ENCODE measurements around the gene ADCY10.

DNA sequence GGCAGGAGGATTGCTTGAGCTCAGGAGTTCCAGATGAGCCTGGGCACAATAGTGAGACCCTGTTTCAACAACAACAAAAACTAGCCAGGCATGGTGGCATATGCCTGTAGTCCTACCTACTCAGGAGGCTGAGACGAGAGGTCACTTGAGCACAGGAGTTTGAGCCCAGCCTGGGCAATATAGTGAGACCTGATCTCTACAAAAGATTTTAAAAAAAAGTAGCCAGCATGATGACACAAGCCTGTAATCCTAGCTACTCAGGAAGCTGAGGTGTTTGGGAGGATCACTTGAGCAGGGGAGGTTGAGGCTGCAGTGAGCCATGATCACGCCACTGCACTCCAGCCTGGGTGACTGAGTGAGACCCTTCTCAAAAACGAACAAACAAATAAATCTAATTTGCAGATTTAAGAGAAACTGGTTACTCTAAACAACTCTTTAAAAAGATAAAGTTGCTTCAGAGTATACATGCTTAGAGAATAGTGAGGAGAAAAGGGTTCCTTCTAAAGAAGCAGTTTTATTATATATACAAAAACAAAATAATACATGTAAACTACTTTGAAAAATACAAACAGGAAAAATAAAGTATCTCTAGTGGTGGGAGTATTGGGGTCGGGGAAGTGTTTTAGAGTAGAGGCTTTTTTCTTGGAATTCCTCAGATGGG lies 88.4 kb downstream of the ADCY10 start:
- no peak for TF ChIP-seq CTCF (IDR thresholded peaks at IDR 0.05; ENCODE audit: extremely low read depth in 1 of 2, insufficient read depth in 1 of 2, low read depth in 1 of 2, low read length in 2 of 2)
- no peak for TF ChIP-seq POLR2A (IDR thresholded peaks at IDR 0.05; ENCODE audit: low read depth, low read length)
- TF ChIP-seq EZH2 (IDR thresholded peaks at IDR 0.05; ENCODE audit: borderline replicate concordance, low read depth, low read length, severe bottlenecking): no peak
